ENCODE data around the gene RAD51B.

Gene RAD51B

GRCh38 chr14:68474741-68475140 lies 655.2 kb downstream of the RAD51B start:
- H3K36me3 ChIP-seq (ENCODE audit: control insufficient read depth in 2 of 2, insufficient read depth in 1 of 2, low read length in 2 of 2) = no peaks in the 10 kb centered on the region
- no peaks in the 10 kb centered on the region for H3K9me3 ChIP-seq (ENCODE audit: control insufficient read depth, insufficient read depth, low read depth, low read length)
- H3K27ac ChIP-seq (ENCODE audit: extremely low read depth, low read depth, low read length) = no peak overlapping the region
- no peak overlapping the region for H3K4me3 ChIP-seq (ENCODE audit: low read depth, low read length)
- TF ChIP-seq ZNF423 (tag by site-specific recombination; IDR thresholded peaks at IDR 0.05) (no peak), ZNF521 (tag by site-specific recombination; IDR thresholded peaks at IDR 0.05) (no peak), ZNF830 (tag by site-specific recombination; IDR thresholded peaks at IDR 0.05; ENCODE audit: low read depth) (no peak)
- ChIA-PET CTCF (interaction anchor here (0.6 kb wide), 2 partner anchors 14 to 677 kb away, joined by 3 to 5 read pairs; no protein-coding TSS in a partner anchor), POLR2A (interaction anchor here (0.5 kb wide), 1 partner anchor 74 kb away, joined by 8 read pairs; no protein-coding TSS in a partner anchor)
- no peaks in the 10 kb centered on the region for H3K4me1 ChIP-seq (ENCODE audit: control insufficient read depth, insufficient read depth, low read length)

GRCh38 chr14:68475802-68476201 lies 656.2 kb downstream of the RAD51B start:
- CTCF ChIA-PET = interaction anchor here (0.7 kb wide), 1 partner anchor 31 kb away, joined by 4 read pairs; no protein-coding TSS in a partner anchor
- no peaks in the 10 kb centered on the region for H3K9me3 ChIP-seq (ENCODE audit: control insufficient read depth, insufficient read depth, low read depth, low read length)

GRCh38 chr14:68476212-68477109 lies 656.9 kb downstream of the RAD51B start:
- Histone ChIP-seq H3K27ac (ENCODE audit: extremely low read depth, low read depth, low read length) (no peak overlapping the region), H3K9me3 (ENCODE audit: control insufficient read depth, insufficient read depth, low read depth, low read length) (no peaks in the 10 kb centered on the region), H3K4me3 (ENCODE audit: low read depth, low read length) (no peak overlapping the region), H3K4me1 (ENCODE audit: control insufficient read depth, insufficient read depth, low read length) (no peaks in the 10 kb centered on the region), H3K36me3 (ENCODE audit: control insufficient read depth in 2 of 2, insufficient read depth in 1 of 2, low read length in 2 of 2) (no peaks in the 10 kb centered on the region)
- POLR2A ChIA-PET = no interaction called here
- CTCF ChIA-PET = interaction anchor here (0.6 kb wide), 1 partner anchor 972 kb away, joined by 4 read pairs; no protein-coding TSS in a partner anchor
- TF ChIP-seq GLI2 (tag by site-specific recombination; IDR thresholded peaks at IDR 0.05; ENCODE audit: borderline replicate concordance, low read depth) (no peak), ZNF223 (tag by site-specific recombination; IDR thresholded peaks at IDR 0.05) (no peak), BCL6B (tag by site-specific recombination; IDR thresholded peaks at IDR 0.05) (no peak), ZNF629 (tag by site-specific recombination; IDR thresholded peaks at IDR 0.05) (no peak), ZNF211 (tag by site-specific recombination; IDR thresholded peaks at IDR 0.05; ENCODE audit: low read depth) (no peak), ZXDB (tag by site-specific recombination; IDR thresholded peaks at IDR 0.05) (no peak), ZNF768 (tag by site-specific recombination; IDR thresholded peaks at IDR 0.05) (no peak), ZNF121 (tag by site-specific recombination; IDR thresholded peaks at IDR 0.05) (no peak), ZSCAN5A (tag by site-specific recombination; IDR thresholded peaks at IDR 0.05) (no peak), RBAK (tag by site-specific recombination; IDR thresholded peaks at IDR 0.05) (no peak), ZNF146 (tag by site-specific recombination; IDR thresholded peaks at IDR 0.05) (no peak)

More at GRCh38 chr14:68475802-68476201, 656.2 kb downstream of the RAD51B start:
- Histone ChIP-seq H3K4me1 (ENCODE audit: control insufficient read depth, insufficient read depth, low read length) (no peaks in the 10 kb centered on the region), H3K27ac (ENCODE audit: extremely low read depth, low read depth, low read length) (no peak overlapping the region), H3K4me3 (ENCODE audit: low read depth, low read length) (no peak overlapping the region), H3K36me3 (ENCODE audit: control insufficient read depth in 2 of 2, insufficient read depth in 1 of 2, low read length in 2 of 2) (no peaks in the 10 kb centered on the region)
- POLR2A ChIA-PET = no interaction called here
- no peak for TF ChIP-seq ZNF621 (tag by site-specific recombination; IDR thresholded peaks at IDR 0.05)
- TF ChIP-seq HOXA7 (CRISPR knock-in tag; IDR thresholded peaks at IDR 0.05; ENCODE audit: borderline replicate concordance) = no peak
- TF ChIP-seq ZNF561 (tag by site-specific recombination; IDR thresholded peaks at IDR 0.05; ENCODE audit: borderline replicate concordance) = no peak
- TF ChIP-seq ZBTB48 (tag by site-specific recombination; IDR thresholded peaks at IDR 0.05) = no peak
- no peak for TF ChIP-seq REST (tag by site-specific recombination; IDR thresholded peaks at IDR 0.05)
- TF ChIP-seq ZNF221 (tag by site-specific recombination; IDR thresholded peaks at IDR 0.05; ENCODE audit: borderline replicate concordance) = no peak
- no peak for TF ChIP-seq ZNF354C (tag by site-specific recombination; IDR thresholded peaks at IDR 0.05; ENCODE audit: borderline replicate concordance, low read depth)
- TF ChIP-seq ZNF175 (tag by site-specific recombination; IDR thresholded peaks at IDR 0.05) = no peak
- TF ChIP-seq ZNF394 (tag by site-specific recombination; IDR thresholded peaks at IDR 0.05; ENCODE audit: borderline replicate concordance) = no peak

Data from HEK293 (cell line).